Ascending aorta (tissue), 2 donors: ENCODE results near the gene TMEM190. TPM values are rescaled to one million over a fixed set of nuclear protein-coding genes. Genes with fewer than 3 reads are reported as not detected.
A peak's percentile ranks its signal among the peaks of the same experiment; 100 is the strongest.
"Not testable (repeated sequence)": the region's sequence is repeated elsewhere in the genome, so short reads cannot be mapped to it uniquely, and the experiment has no call there.

Source experiments
- DNase-seq, 2 donors: peaks; one replicate each; pipeline ENCODE4 v3.0.0-alpha.2; 2019; ENCODE audit warnings: low spot score in 2 of 2
- H3K27ac ChIP-seq, 2 donors: fragments of 200-600 bp; sonication (generic); one replicate each; pipeline ENCODE4 v1.5.1; 2016 to 2017; ENCODE audit warnings: mild to moderate bottlenecking in 1 of 2
- H3K27me3 ChIP-seq: fragments of 200-600 bp; sonication (generic); one replicate; pipeline ENCODE4 v1.5.1; 2017
- H3K36me3 ChIP-seq, 2 donors: fragments of 200-600 bp; sonication (generic); one replicate each; pipeline ENCODE4 v1.5.1; 2016
- H3K4me1 ChIP-seq, 2 donors: fragments of 200-600 bp; sonication (generic); one replicate each; pipeline ENCODE4 v1.5.1; 2016 to 2017; ENCODE audit warnings: mild to moderate bottlenecking in 1 of 2
- H3K4me3 ChIP-seq, 2 donors: fragments of 200-600 bp; sonication (generic); one replicate each; pipeline ENCODE4 v1.5.1; 2016 to 2017; ENCODE audit warnings: mild to moderate bottlenecking in 1 of 2
- H3K9me3 ChIP-seq, 2 donors: fragments of 200-600 bp; sonication (generic); one replicate each; pipeline ENCODE4 v1.5.1; 2016
- intact Hi-C: fragments of 100-400 bp; cut with DNase I; formaldehyde crosslinking; loops from one replicate; pipeline ENCODE4 v1.15.1; 2023
- total RNA-seq: library from RNA; depleted of rRNA; stranded (reverse); fragments of >200 nt; gene quantifications from one replicate; pipeline ENCODE4 v1.1.0, GENCODE V29; 2016
- TF ChIP-seq, protein P1 (sequence below), 3 experiments: fragments of 200-600 bp in 2 of 3; fragments of 450-650 bp in 1 of 3; sonication (generic) in 2 of 3; IDR thresholded peaks; one replicate each; pipeline ENCODE4 v1.5.1; 2016 to 2019; ENCODE audit warnings: antibody characterized with exemption in 3 of 3, mild to moderate bottlenecking in 1 of 3, moderate library complexity in 1 of 3

TMEM190 gene
- total RNA-seq, 1 donor from 2014 or later, result not detected

DNA sequence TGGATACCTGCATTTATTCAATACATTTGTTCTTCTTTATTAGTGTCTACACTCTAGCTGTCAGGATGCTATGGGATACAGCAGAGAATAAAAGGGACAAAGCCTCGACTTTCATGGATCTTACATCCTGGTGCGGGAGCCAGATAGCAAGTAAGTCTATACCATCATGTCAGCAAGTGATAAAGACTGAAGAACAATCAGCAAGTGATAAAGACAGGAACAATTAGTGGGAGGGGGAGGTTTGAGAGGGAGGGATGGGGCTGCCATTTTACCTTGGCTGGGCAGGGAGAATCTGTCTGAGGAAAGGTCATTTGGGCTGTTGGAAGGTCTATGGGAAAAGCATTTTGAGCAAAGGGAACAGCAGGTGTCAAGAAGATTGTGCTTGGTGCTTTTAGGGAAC, 33.5 kb downstream of the TMEM190 start:
- Histone ChIP-seq H3K4me3 (no peak overlapping the region), H3K36me3 (no peaks in the 10 kb centered on the region), H3K27me3 (no peaks in the 10 kb centered on the region), H3K4me1 (peaks cover 11 to 13% of the 10 kb centered on the region in 2 donors), H3K9me3 (no peaks in the 10 kb centered on the region), H3K27ac (no peak overlapping the region)
- no peak for DNase-seq
- intact Hi-C loops, result no loop called here
- TF ChIP-seq, protein P1, sequence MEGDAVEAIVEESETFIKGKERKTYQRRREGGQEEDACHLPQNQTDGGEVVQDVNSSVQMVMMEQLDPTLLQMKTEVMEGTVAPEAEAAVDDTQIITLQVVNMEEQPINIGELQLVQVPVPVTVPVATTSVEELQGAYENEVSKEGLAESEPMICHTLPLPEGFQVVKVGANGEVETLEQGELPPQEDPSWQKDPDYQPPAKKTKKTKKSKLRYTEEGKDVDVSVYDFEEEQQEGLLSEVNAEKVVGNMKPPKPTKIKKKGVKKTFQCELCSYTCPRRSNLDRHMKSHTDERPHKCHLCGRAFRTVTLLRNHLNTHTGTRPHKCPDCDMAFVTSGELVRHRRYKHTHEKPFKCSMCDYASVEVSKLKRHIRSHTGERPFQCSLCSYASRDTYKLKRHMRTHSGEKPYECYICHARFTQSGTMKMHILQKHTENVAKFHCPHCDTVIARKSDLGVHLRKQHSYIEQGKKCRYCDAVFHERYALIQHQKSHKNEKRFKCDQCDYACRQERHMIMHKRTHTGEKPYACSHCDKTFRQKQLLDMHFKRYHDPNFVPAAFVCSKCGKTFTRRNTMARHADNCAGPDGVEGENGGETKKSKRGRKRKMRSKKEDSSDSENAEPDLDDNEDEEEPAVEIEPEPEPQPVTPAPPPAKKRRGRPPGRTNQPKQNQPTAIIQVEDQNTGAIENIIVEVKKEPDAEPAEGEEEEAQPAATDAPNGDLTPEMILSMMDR (IDR thresholded peaks at IDR 0.05), result no peak

DNA sequence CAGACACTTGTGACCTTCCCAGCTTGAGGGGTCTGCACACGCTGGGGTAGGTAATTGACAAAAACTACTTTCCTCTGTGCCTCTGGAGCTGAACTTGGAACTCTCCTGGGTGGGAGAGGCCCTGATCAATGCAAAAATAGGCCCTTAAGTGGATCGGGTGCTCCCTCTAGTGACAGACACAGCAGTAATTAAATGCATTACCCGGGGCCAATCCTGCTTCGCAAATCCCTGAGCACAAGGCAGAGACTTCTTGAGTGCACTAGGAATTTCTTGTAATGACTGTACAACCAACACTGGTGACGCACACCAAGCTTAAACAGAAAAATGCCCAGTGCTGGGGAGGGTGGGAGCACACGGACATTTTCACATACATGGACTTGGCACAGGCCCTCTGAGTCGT, 41.6 kb downstream of the TMEM190 start:
- no peak overlapping the region for H3K4me3 ChIP-seq
- no peaks in the 10 kb centered on the region for H3K36me3 ChIP-seq
- no peak for DNase-seq
- no peaks in the 10 kb centered on the region for H3K9me3 ChIP-seq
- TF ChIP-seq, protein P1 (IDR thresholded peaks at IDR 0.05), result peak; percentile 38 to 56 (median 42)
- no peak overlapping the region for H3K27ac ChIP-seq
- intact Hi-C loops, result loop anchor here (5.0 kb wide), 1 partner anchor 276 kb away; no protein-coding TSS in a partner anchor
- H3K27me3 ChIP-seq, result no peaks in the 10 kb centered on the region
- no peaks in the 10 kb centered on the region for H3K4me1 ChIP-seq

DNA sequence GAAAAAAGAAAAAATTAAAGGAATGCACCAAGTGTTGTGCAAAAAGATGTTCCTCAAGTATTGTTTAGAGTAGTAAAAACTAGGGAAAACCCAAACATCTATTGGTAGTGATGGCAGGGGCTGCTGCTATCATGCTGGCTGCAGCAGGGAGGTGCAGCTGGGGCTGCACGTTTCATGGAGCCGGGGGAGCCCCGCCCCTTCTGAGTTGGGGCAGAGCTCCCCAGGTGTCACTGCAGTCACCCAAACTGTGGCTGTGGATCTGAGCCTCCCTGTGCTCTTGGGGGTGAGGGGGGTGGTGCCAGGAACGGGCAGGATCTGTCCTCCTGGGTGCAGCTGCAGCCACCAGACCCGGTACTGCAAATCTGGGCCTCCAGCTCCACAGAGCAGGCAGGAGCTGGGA, 42.5 kb downstream of the TMEM190 start:
- TF ChIP-seq, protein P1 (IDR thresholded peaks at IDR 0.05), result no peak
- intact Hi-C loops, result loop anchor here (5.0 kb wide), 1 partner anchor 277 kb away; no protein-coding TSS in a partner anchor
- DNase-seq, result no peak
- no peak overlapping the region for H3K27ac ChIP-seq
- H3K36me3 ChIP-seq, result no peaks in the 10 kb centered on the region
- no peak overlapping the region for H3K4me3 ChIP-seq
- no peaks in the 10 kb centered on the region for H3K27me3 ChIP-seq
- H3K9me3 ChIP-seq, result no peaks in the 10 kb centered on the region
- no peaks in the 10 kb centered on the region for H3K4me1 ChIP-seq

DNA sequence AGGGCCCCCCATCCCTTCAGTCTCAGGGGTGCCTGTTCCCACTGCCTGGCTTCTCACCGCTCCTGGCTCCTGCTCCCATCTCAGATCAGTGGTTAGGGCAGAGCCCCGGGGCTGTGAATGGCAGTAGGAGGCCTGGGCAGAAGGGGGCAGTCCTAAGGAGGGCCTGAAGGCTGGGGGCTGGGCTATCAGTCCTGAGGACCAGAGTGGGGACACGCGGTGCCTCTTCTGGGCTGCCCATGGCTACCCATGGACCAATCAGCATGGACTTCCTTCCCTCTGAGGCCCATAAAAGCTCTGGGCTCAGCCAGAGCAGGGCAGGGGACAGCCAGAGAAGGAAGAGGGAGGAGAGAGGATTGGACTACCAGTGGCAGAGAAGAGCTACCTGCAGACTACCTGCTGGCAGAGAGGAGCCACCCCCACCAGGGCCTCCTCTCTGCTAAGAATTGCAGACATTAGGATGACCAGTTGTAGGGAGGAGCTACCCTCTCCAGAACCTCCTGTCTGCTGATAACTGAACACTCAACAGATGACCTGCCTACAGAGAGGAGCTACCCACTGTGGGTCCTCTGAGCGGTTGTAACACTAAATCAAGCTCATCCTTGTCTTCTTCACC, 43.1 kb downstream of the TMEM190 start:
- TF ChIP-seq, protein P1 (IDR thresholded peaks at IDR 0.05), result no peak
- DNase-seq, result no peak
- Histone ChIP-seq H3K9me3 (no peaks in the 10 kb centered on the region), H3K36me3 (no peaks in the 10 kb centered on the region), H3K4me3 (no peak overlapping the region), H3K27me3 (no peaks in the 10 kb centered on the region), H3K4me1 (no peaks in the 10 kb centered on the region), H3K27ac (no peak overlapping the region)
- intact Hi-C loops, result loop anchor here (5.0 kb wide), 1 partner anchor 277 kb away; no protein-coding TSS in a partner anchor

DNA sequence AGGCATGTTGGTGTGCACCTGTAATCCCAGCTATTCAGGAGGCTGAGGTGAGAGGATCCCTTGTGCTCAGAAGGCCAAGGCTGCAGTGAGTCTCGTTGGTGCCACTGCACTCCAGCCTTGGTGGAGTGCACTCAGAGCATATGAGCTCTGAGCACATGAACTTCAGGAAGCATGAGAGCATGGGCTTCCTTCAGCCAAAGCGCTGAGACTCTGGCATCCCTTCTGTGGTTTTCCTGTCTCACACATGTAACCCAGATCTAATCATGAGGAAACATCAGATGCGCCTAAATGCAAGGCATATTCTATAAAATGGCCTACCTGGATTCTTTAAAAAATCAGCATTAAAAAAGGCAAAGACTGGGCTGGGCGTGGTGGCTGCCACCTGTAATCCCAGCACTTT, 44.7 kb downstream of the TMEM190 start:
- H3K4me3 ChIP-seq, intact Hi-C loops, H3K36me3 ChIP-seq, DNase-seq, H3K4me1 ChIP-seq, H3K9me3 ChIP-seq, H3K27me3 ChIP-seq, H3K27ac ChIP-seq: not testable (repeated sequence)

DNA sequence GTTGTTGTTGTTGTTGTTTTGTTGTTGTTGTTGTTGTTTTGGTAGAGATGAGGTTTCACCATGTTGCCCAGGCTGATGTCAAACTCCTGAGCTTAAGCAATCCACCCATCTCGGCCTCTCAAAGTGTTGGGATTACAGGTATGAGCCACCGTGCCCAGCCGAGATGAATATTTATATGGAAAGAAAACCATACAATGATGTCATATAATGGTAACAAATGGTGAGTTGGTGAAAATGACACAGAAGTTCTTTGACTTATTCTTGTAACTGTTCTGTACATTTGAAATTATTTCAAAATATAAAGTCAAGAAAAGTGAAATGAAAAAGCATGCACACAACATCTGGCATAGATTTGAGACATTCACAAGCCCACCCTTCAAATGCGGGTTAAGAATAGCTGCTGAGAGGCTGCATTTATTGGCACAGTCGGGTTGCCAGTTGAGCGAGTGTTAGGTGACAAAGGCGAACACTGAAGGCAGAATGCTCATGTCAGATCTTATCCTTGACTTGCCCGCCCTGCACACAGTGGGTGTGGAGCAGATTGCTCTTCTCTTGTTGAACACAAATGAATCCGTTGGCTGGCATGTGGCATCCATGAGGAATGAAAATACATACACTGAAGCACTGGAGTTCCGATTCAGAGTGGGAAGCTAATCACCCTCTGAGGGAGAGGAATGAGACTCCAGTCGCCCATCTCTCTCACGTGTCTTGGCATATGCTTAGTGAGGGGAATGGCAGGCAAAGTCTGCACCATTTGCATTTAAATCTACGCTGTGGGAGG, 46.8 kb downstream of the TMEM190 start:
- no peak overlapping the region for H3K4me3 ChIP-seq
- H3K4me1 ChIP-seq, result no peaks in the 10 kb centered on the region
- no peaks in the 10 kb centered on the region for H3K9me3 ChIP-seq
- no peak overlapping the region for H3K27ac ChIP-seq
- TF ChIP-seq, protein P1 (IDR thresholded peaks at IDR 0.05), result no peak
- DNase-seq, result no peak
- intact Hi-C loops, result no loop called here
- no peaks in the 10 kb centered on the region for H3K27me3 ChIP-seq
- no peaks in the 10 kb centered on the region for H3K36me3 ChIP-seq
